AG09319 (cell line): Measurements from ENCODE around the gene MKRN2.
"Not testable (repeated sequence)": the region's sequence is repeated elsewhere in the genome, so short reads cannot be mapped to it uniquely, and the experiment has no call there.

Experiments used
- DNase-seq: peaks from one replicate; pipeline ENCODE4 v3.0.0-alpha.2; 2010; ENCODE audit warnings: low read depth; ENCODE audit errors: extremely low read depth
- TF ChIP-seq, protein P1 (sequence below): IDR thresholded peaks from 2 replicates; pipeline ENCODE4 v1.5.1; 2011; ENCODE audit warnings: low read depth, mild to moderate bottlenecking, inconsistent platforms, low read length, moderate library complexity

Gene MKRN2

GRCh38 chr3:12536423-12536822 lies 20.5 kb upstream of the MKRN2 start:
- TF ChIP-seq, protein P1, sequence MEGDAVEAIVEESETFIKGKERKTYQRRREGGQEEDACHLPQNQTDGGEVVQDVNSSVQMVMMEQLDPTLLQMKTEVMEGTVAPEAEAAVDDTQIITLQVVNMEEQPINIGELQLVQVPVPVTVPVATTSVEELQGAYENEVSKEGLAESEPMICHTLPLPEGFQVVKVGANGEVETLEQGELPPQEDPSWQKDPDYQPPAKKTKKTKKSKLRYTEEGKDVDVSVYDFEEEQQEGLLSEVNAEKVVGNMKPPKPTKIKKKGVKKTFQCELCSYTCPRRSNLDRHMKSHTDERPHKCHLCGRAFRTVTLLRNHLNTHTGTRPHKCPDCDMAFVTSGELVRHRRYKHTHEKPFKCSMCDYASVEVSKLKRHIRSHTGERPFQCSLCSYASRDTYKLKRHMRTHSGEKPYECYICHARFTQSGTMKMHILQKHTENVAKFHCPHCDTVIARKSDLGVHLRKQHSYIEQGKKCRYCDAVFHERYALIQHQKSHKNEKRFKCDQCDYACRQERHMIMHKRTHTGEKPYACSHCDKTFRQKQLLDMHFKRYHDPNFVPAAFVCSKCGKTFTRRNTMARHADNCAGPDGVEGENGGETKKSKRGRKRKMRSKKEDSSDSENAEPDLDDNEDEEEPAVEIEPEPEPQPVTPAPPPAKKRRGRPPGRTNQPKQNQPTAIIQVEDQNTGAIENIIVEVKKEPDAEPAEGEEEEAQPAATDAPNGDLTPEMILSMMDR, result peak; percentile 25
- no peak for DNase-seq

- no peak for DNase-seq
- TF ChIP-seq, protein P1, result peak; percentile 3; the same call in 1 of the 2 replicates
Observed at GRCh38 chr3:12541625-12542024, 15.3 kb upstream of the MKRN2 start.

GRCh38 chr3:12543497-12543896 lies 13.4 kb upstream of the MKRN2 start:
- DNase-seq, result not testable (repeated sequence)

DNA sequence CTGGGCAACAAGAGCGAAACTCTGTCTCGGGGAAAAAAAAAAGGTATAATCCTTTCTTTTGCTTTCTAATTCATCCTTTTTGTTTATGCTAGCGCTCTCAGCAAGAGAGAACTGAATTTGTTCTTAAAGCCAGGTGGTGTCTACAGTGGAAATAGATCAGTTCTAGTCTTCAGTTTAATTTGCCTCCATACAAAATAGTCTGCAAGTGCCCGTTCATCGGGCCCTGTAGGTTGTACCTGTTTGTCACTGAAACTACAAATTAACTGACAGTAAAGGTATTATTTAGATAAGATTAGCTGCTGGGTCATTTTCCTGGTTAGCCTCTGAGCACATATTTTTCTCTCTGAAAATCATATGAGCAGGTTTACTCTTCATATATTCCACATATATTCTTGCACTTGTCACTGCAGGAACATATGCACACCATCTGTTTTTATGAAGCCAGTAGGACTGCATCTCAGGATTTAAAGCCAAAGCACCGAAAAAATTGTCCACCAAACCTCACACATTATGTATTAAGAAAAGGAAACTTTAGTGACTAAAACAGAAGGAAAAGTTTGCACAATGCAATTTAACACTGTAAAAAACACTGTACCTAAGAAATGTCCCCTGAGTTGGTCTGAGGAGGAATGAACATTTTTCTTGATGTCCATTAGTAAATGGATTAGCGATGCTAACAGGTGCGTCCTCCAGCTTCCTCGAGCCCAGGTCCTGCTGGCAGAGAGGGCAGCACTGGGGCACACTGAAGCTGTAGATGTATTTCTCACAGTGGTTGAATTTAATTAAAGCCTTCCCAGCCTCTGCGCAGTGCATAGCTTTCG lies 12.0 kb upstream of the MKRN2 start:
- TF ChIP-seq, protein P1, result no peak
- no peak for DNase-seq

GRCh38 chr3:12545473-12545791 lies 11.5 kb upstream of the MKRN2 start, which contains the start of gene MKRN2OS:
MKRN2OS (minus strand) TSS chr3:12545499; CDS start chr3:12545464, 35 bp downstream.
- no peak for DNase-seq

DNA sequence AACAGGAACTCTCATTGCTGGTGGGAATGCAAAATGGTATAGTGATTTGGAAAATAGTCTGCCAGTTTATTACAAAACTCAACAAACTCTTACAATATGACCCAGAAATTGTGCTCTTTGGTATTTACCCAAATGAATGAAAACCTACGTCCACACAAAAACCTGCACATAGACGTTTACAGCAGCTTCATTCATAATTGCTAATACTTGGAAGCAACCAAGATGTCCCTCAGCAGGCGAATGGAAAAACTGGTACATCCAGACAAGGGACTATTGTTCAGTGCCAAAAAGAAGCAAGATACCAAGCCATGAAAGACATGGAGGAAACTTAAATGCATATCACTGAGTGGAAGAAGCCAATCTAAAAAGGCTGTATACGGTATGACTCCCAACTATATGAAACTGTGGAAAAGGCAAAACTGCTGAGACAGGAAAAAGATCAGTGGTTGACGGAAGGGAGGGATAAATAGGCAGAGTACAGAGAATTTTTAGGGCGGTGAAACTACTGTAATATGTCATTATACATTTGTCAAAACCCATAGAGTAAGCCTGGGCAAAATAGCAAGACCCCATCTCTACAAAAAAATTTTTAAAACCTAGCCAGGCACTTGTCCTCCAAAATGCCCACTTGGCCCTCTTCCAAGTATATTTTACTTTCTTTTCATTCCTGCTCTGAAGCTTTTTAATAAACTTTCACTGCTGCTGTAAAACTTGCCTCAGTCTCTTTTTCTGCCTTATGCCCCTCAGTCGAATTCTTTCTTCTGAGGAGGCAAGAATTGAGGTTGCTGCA lies 6.7 kb upstream of the MKRN2 start:
- TF ChIP-seq, protein P1, result no peak
- no peak for DNase-seq

More at GRCh38 chr3:12545473-12545791, 11.5 kb upstream of the MKRN2 start, which contains the start of gene MKRN2OS:
- TF ChIP-seq, protein P1, result no peak

DNA sequence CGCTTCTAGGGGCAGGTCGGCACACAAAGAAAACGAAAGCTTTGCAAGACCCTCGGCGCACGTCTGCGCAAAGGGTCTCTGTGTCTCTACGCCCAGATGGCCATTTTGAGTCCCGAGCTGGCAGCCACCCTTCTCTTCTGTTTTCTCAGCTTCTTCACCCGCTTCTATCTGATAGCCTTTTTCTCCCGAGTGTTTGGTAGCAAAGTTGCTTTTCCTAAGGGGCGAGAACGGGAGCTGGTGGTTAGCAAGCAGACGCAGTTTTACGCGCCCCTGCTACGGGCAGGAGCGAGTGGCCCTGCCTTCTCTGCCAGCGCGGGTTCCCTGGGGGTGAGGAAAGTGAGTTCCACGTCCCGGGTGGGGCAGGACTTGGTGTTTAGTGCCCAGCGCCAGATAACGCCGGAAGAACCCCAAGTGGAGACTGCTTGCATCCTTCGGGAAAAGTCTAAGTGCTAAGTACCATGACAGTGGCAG lies 2.9 kb upstream of the MKRN2 start:
- DNase-seq, result no peak

More for the DNA sequence above, 2.9 kb upstream of the MKRN2 start:
- TF ChIP-seq, protein P1, result no peak
